HepG2 (cell line): ENCODE data around the gene BICRAL. TPM values are rescaled to one million over a fixed set of nuclear protein-coding genes. Genes with fewer than 3 reads are reported as not detected.

Experiments used
- ARNT2 ChIP-seq: sonication (generic); formaldehyde crosslinking; IDR thresholded peaks from 2 replicates; pipeline ENCODE4 v1.8.0; 2022; ENCODE audit warnings: mild to moderate bottlenecking, low read depth, missing genetic modification reagents, moderate library complexity
- ETV5 ChIP-seq: IDR thresholded peaks from 2 replicates; pipeline ENCODE4 v1.6.1; 2018; ENCODE audit warnings: missing biosample characterization, missing genetic modification reagents, inconsistent platforms, borderline replicate concordance
- FOXK2 ChIP-seq: fragments of 450-650 bp; IDR thresholded peaks from 2 replicates; pipeline ENCODE4 v1.6.1; 2016
- KAT8 ChIP-seq: IDR thresholded peaks from 2 replicates; pipeline ENCODE4 v1.6.1; 2016; ENCODE audit warnings: missing genetic modification reagents, missing compliant biosample characterization
- KDM2A ChIP-seq: sonication (generic); formaldehyde crosslinking; IDR thresholded peaks from 2 replicates; pipeline ENCODE4 v1.4.0; 2020; ENCODE audit warnings: low read depth, missing genetic modification reagents, borderline replicate concordance
- KLF16 ChIP-seq, 2 experiments: sonication (generic) in 1 of 2; formaldehyde crosslinking in 1 of 2; IDR thresholded peaks; 2 replicates each; pipeline versions ENCODE4 v1.6.1 to v1.8.0; 2016 to 2023; ENCODE audit warnings: missing genetic modification reagents in 2 of 2, missing compliant biosample characterization in 1 of 2
- NFKBIZ ChIP-seq: IDR thresholded peaks from 2 replicates; pipeline ENCODE4 v1.6.1; 2018; ENCODE audit warnings: missing genetic modification reagents, missing compliant biosample characterization
- TGIF2 ChIP-seq: IDR thresholded peaks from 2 replicates; pipeline ENCODE4 v1.6.1; 2016; ENCODE audit warnings: control low read depth, missing compliant biosample characterization
- XRCC5 ChIP-seq: fragments of 200-400 bp; formaldehyde crosslinking; optimal IDR thresholded peaks from 2 replicates; pipeline ENCODE3; 2017; ENCODE audit warnings: mild to moderate bottlenecking, low read length
- YEATS2 ChIP-seq: sonication (generic); formaldehyde crosslinking; IDR thresholded peaks from 2 replicates; pipeline ENCODE4 v1.4.0; 2020; ENCODE audit warnings: missing genetic modification reagents, borderline replicate concordance
- ZBTB7B ChIP-seq: sonication (generic); formaldehyde crosslinking; IDR thresholded peaks from 2 replicates; pipeline ENCODE4 v1.4.0; 2020; ENCODE audit warnings: missing genetic modification reagents
- ZFP37 ChIP-seq: sonication (generic); formaldehyde crosslinking; IDR thresholded peaks from 2 replicates; pipeline ENCODE4 v1.4.0; 2020; ENCODE audit warnings: missing genetic modification reagents, borderline replicate concordance
- ZNF121 ChIP-seq: sonication (generic); formaldehyde crosslinking; IDR thresholded peaks from 2 replicates; pipeline ENCODE4 v1.5.0; 2020; ENCODE audit warnings: mild to moderate bottlenecking, missing genetic modification reagents
- ZNF317 ChIP-seq: sonication (generic); formaldehyde crosslinking; IDR thresholded peaks from 2 replicates; pipeline ENCODE4 v1.5.0; 2020; ENCODE audit warnings: mild to moderate bottlenecking, missing genetic modification reagents
- ZNF501 ChIP-seq: sonication (generic); formaldehyde crosslinking; IDR thresholded peaks from 2 replicates; pipeline ENCODE4 v1.5.1; 2020; ENCODE audit warnings: mild to moderate bottlenecking, moderate library complexity, missing genetic modification reagents
- ZNF607 ChIP-seq: sonication (generic); formaldehyde crosslinking; IDR thresholded peaks from 2 replicates; pipeline ENCODE4 v1.5.1; 2020; ENCODE audit warnings: missing genetic modification reagents, mild to moderate bottlenecking, borderline replicate concordance
- polyA plus RNA-seq, 8 experiments: library from polyadenylated mRNA; depleted of rRNA in 3 of 8; stranded (reverse) in 7 of 8; unstranded in 1 of 8; fragments of >200 nt; fragmentation: Illumina TruSeq in 4 of 8; extraction: Trizol in 4 of 8; gene quantifications; 2 replicates each; pipeline versions ENCODE4 v1.2.1 to v1.2.3, GENCODE V29; 2011 to 2016; ENCODE audit warnings: low read depth in 4 of 8, missing spikeins in 1 of 8, mixed read lengths in 1 of 8; ENCODE audit not compliant: insufficient read depth in 1 of 8
- total RNA-seq, 5 experiments: library from RNA; depleted of rRNA; stranded (reverse); fragments of >200 nt; fragmentation: Illumina TruSeq; extraction: Trizol; gene quantifications; 2 replicates each; pipeline ENCODE4 v1.2.3, GENCODE V29; 2016; ENCODE audit warnings: low read depth in 1 of 5
- TF ChIP-seq, protein P1 (sequence below): sonication (generic); formaldehyde crosslinking; conservative IDR thresholded peaks from 2 replicates; pipeline ENCODE4 v1.4.0; 2020; ENCODE audit warnings: mild to moderate bottlenecking, missing genetic modification reagents, moderate library complexity
- TF ChIP-seq, protein P2 (sequence below): IDR thresholded peaks from 2 replicates; pipeline ENCODE4 v1.6.1; 2016; ENCODE audit warnings: low read depth, borderline replicate concordance
- TF ChIP-seq, protein P3 (sequence below): sonication (generic); formaldehyde crosslinking; IDR thresholded peaks from one replicate; pipeline ENCODE4 v1.5.1; 2020; ENCODE audit warnings: mild to moderate bottlenecking, missing genetic modification reagents; ENCODE audit errors: not compliant biosample characterization

BICRAL gene
- total and polyA plus RNA-seq, 2 of the 13 experiments (the other 11 are each of a cell fraction or from before 2014, with no cell fraction given), result 5.0 to 13.5 TPM

DNA sequence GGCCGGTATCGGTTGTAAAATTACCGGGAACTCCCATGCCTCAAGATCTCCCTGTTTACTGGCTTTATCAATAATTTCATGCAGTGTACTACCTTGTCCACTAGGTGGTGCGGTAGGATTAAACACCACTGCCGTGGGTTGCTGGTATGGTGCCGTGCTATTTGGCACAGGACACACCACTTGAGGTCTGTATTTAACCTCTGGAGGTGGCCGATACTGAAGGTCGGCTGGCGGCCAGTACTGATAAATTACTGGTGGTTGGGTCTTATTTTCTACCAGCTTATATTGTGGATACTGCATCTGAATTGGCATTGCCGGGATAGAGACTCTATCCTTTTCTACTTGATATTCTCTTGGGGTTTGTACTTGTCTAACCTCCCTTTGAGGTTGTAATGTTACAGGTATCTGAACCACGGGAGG is 119.7 kb downstream of the BICRAL start (continued):
- TF ChIP-seq ARNT2, result peak; percentile 56; the same call in 1 of the 2 replicates
- TF ChIP-seq ZNF501 (CRISPR knock-in tag), result peak; percentile 79
- peak; percentile 89 for TF ChIP-seq KDM2A
- TF ChIP-seq ZBTB7B (CRISPR knock-in tag), result no peak; the same call in 1 of the 2 replicates
- TF ChIP-seq ETV5 (CRISPR knock-in tag), result peak; percentile 49; the same call in 1 of the 2 replicates
- TF ChIP-seq YEATS2 (CRISPR knock-in tag), result 0 out of 2 replicates have a peak, but pooled peaks have one; percentile 18
- 0 out of 4 replicates have a peak, but pooled peaks of 1 of the 2 experiments have one; percentile 68 for TF ChIP-seq KLF16 (CRISPR knock-in tag; IDR thresholded peaks at IDR 0.05)
- TF ChIP-seq, protein P1, sequence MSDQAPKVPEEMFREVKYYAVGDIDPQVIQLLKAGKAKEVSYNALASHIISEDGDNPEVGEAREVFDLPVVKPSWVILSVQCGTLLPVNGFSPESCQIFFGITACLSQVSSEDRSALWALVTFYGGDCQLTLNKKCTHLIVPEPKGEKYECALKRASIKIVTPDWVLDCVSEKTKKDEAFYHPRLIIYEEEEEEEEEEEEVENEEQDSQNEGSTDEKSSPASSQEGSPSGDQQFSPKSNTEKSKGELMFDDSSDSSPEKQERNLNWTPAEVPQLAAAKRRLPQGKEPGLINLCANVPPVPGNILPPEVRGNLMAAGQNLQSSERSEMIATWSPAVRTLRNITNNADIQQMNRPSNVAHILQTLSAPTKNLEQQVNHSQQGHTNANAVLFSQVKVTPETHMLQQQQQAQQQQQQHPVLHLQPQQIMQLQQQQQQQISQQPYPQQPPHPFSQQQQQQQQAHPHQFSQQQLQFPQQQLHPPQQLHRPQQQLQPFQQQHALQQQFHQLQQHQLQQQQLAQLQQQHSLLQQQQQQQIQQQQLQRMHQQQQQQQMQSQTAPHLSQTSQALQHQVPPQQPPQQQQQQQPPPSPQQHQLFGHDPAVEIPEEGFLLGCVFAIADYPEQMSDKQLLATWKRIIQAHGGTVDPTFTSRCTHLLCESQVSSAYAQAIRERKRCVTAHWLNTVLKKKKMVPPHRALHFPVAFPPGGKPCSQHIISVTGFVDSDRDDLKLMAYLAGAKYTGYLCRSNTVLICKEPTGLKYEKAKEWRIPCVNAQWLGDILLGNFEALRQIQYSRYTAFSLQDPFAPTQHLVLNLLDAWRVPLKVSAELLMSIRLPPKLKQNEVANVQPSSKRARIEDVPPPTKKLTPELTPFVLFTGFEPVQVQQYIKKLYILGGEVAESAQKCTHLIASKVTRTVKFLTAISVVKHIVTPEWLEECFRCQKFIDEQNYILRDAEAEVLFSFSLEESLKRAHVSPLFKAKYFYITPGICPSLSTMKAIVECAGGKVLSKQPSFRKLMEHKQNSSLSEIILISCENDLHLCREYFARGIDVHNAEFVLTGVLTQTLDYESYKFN, result 0 out of 2 replicates have a peak, but pooled peaks have one; percentile 13
- TF ChIP-seq KAT8 (CRISPR knock-in tag), result peak; percentile 71; the same call in 1 of the 2 replicates
- TF ChIP-seq ZNF317 (CRISPR knock-in tag), result peak; percentile 30; the same call in 1 of the 2 replicates
- no peak for TF ChIP-seq ZFP37 (CRISPR knock-in tag)
- TF ChIP-seq XRCC5, result peak; percentile 27
- TF ChIP-seq, protein P2, sequence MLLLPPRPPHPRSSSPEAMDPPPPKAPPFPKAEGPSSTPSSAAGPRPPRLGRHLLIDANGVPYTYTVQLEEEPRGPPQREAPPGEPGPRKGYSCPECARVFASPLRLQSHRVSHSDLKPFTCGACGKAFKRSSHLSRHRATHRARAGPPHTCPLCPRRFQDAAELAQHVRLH (CRISPR knock-in tag), result peak; percentile 63; the same call in 1 of the 2 replicates
- peak; percentile 47; the same call in 1 of the 2 replicates for TF ChIP-seq ZNF121 (CRISPR knock-in tag)
- TF ChIP-seq NFKBIZ (CRISPR knock-in tag), result 0 out of 2 replicates have a peak, but pooled peaks have one; percentile 62
- TF ChIP-seq, protein P3, sequence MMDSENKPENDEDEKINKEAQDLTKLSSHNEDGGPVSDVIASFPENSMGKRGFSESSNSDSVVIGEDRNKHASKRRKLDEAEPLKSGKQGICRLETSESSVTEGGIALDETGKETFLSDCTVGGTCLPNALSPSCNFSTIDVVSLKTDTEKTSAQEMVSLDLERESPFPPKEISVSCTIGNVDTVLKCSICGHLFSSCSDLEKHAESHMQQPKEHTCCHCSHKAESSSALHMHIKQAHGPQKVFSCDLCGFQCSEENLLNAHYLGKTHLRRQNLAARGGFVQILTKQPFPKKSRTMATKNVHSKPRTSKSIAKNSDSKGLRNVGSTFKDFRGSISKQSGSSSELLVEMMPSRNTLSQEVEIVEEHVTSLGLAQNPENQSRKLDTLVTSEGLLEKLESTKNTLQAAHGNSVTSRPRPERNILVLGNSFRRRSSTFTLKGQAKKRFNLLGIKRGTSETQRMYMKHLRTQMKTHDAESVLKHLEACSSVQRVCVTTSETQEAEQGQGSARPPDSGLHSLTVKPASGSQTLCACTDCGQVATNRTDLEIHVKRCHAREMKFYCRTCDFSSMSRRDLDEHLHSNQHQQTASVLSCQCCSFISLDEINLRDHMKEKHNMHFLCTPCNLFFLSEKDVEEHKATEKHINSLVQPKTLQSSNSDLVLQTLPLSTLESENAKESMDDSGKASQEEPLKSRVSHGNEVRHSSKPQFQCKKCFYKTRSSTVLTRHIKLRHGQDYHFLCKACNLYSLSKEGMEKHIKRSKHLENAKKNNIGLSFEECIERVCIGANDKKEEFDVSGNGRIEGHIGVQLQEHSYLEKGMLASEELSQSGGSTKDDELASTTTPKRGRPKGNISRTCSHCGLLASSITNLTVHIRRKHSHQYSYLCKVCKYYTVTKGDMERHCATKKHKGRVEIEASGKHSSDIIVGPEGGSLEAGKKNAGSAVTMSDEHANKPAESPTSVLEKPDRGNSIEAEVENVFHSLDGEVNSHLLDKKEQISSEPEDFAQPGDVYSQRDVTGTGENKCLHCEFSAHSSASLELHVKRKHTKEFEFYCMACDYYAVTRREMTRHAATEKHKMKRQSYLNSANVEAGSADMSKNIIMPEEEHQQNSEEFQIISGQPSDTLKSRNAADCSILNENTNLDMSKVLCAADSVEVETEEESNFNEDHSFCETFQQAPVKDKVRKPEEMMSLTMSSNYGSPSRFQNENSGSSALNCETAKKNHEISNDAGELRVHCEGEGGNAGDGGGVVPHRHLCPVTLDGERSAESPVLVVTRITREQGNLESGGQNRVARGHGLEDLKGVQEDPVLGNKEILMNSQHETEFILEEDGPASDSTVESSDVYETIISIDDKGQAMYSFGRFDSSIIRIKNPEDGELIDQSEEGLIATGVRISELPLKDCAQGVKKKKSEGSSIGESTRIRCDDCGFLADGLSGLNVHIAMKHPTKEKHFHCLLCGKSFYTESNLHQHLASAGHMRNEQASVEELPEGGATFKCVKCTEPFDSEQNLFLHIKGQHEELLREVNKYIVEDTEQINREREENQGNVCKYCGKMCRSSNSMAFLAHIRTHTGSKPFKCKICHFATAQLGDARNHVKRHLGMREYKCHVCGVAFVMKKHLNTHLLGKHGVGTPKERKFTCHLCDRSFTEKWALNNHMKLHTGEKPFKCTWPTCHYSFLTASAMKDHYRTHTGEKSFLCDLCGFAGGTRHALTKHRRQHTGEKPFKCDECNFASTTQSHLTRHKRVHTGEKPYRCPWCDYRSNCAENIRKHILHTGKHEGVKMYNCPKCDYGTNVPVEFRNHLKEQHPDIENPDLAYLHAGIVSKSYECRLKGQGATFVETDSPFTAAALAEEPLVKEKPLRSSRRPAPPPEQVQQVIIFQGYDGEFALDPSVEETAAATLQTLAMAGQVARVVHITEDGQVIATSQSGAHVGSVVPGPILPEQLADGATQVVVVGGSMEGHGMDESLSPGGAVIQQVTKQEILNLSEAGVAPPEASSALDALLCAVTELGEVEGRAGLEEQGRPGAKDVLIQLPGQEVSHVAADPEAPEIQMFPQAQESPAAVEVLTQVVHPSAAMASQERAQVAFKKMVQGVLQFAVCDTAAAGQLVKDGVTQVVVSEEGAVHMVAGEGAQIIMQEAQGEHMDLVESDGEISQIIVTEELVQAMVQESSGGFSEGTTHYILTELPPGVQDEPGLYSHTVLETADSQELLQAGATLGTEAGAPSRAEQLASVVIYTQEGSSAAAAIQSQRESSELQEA (CRISPR knock-in tag), result no peak
- TF ChIP-seq ZNF607 (CRISPR knock-in tag), result peak; percentile 37; the same call in 1 of the 2 replicates
- peak; percentile 67 for TF ChIP-seq FOXK2
- TF ChIP-seq TGIF2 (CRISPR knock-in tag), result 0 out of 2 replicates have a peak, but pooled peaks have one; percentile 44
